K562 (cell line): ENCODE results near the gene DSP.

Experiments
- EP300 ChIP-seq: IDR thresholded peaks from 2 replicates; pipeline ENCODE4 v1.6.1; 2012; ENCODE audit warnings: low read length, improper control_type of control experiment
- KLF16 ChIP-seq: IDR thresholded peaks from 2 replicates; pipeline ENCODE4 v1.6.1; 2016; ENCODE audit warnings: antibody characterized with exemption
- RAD21 ChIP-seq, 2 experiments: fragments of 250-450 bp in 1 of 2; fragments of 450-650 bp in 1 of 2; sonication (Bioruptor Pico) in 1 of 2; formaldehyde crosslinking in 1 of 2; IDR thresholded peaks in 1 of 2; conservative IDR thresholded peaks in 1 of 2; 2 replicates each; pipeline versions ENCODE4 v1.4.0 to v1.8.0; 2020 to 2022; ENCODE audit warnings: mild to moderate bottlenecking in 2 of 2, moderate library complexity in 1 of 2
- SNRNP70 ChIP-seq: fragments of 200-400 bp; formaldehyde crosslinking; optimal IDR thresholded peaks from 2 replicates; pipeline ENCODE3; 2017; ENCODE audit warnings: low read depth, low read length
- ZFP36 ChIP-seq: fragments of 150-350 bp; IDR thresholded peaks from 2 replicates; pipeline ENCODE4 v1.6.1; 2018; ENCODE audit warnings: low read length, low read depth; ENCODE audit not compliant: partially characterized antibody
- ZNF830 ChIP-seq: fragments of 250-450 bp; sonication (Bioruptor Pico); IDR thresholded peaks from 2 replicates; pipeline ENCODE4 v1.5.0; 2021; ENCODE audit warnings: mild to moderate bottlenecking
- TF ChIP-seq, protein P1 (sequence below): fragments of 450-650 bp; conservative IDR thresholded peaks from 2 replicates; pipeline ENCODE4 v1.6.1; 2016; ENCODE audit warnings: missing genetic modification characterization, low read depth, mild to moderate bottlenecking, control low read depth, missing compliant biosample characterization
- TF ChIP-seq, protein P2 (sequence below): fragments of 200-800 bp; sonication (Bioruptor generic); IDR thresholded peaks from 2 replicates; pipeline ENCODE4 v1.6.1; 2016; ENCODE audit warnings: missing genetic modification characterization, missing compliant biosample characterization
- TF ChIP-seq, protein P3 (sequence below), 3 experiments: IDR thresholded peaks in 2 of 3; conservative IDR thresholded peaks in 1 of 3; 2 replicates each; pipeline ENCODE4 v1.5.1; 2011 to 2012; ENCODE audit warnings: low read length in 3 of 3, mild to moderate bottlenecking in 3 of 3, control low read depth in 2 of 3, improper control_type of control experiment in 1 of 3, inconsistent platforms in 1 of 3, low read depth in 1 of 3, mixed read lengths in 1 of 3, moderate library complexity in 1 of 3; ENCODE audit not compliant: insufficient read depth in 2 of 3

DNA sequence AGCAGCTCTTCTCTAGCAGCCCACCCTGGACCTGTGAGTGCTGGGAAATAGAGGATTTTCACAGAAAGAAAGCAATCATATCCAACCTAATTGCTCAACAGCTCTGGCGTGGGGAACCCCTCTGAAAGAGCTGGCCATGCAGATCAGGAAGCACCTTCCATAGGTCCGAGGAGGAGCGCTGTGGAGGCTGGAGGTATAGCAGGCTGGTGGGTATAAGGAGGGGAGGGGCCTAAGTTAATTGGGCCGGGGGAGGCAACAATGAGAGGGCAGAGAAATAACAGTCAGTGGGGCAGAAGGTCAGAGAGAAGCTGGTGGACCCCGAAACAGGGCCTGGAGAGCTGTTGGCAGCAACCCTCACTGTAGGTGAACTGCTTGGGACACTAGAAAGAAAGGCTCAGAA lies 89.3 kb downstream of the DSP start:
- TF ChIP-seq, protein P1, sequence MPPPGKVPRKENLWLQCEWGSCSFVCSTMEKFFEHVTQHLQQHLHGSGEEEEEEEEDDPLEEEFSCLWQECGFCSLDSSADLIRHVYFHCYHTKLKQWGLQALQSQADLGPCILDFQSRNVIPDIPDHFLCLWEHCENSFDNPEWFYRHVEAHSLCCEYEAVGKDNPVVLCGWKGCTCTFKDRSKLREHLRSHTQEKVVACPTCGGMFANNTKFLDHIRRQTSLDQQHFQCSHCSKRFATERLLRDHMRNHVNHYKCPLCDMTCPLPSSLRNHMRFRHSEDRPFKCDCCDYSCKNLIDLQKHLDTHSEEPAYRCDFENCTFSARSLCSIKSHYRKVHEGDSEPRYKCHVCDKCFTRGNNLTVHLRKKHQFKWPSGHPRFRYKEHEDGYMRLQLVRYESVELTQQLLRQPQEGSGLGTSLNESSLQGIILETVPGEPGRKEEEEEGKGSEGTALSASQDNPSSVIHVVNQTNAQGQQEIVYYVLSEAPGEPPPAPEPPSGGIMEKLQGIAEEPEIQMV (tag): no peak
- no peak for TF ChIP-seq RAD21 (CRISPR knock-in tag; conservative IDR thresholded peaks at IDR 0.05 in 1 of 2, IDR thresholded peaks at IDR 0.05 in 1 of 2)
- no peak for TF ChIP-seq SNRNP70
- TF ChIP-seq ZNF830 (CRISPR knock-in tag): no peak
- TF ChIP-seq EP300: no peak
- no peak for TF ChIP-seq ZFP36
- TF ChIP-seq, protein P2, sequence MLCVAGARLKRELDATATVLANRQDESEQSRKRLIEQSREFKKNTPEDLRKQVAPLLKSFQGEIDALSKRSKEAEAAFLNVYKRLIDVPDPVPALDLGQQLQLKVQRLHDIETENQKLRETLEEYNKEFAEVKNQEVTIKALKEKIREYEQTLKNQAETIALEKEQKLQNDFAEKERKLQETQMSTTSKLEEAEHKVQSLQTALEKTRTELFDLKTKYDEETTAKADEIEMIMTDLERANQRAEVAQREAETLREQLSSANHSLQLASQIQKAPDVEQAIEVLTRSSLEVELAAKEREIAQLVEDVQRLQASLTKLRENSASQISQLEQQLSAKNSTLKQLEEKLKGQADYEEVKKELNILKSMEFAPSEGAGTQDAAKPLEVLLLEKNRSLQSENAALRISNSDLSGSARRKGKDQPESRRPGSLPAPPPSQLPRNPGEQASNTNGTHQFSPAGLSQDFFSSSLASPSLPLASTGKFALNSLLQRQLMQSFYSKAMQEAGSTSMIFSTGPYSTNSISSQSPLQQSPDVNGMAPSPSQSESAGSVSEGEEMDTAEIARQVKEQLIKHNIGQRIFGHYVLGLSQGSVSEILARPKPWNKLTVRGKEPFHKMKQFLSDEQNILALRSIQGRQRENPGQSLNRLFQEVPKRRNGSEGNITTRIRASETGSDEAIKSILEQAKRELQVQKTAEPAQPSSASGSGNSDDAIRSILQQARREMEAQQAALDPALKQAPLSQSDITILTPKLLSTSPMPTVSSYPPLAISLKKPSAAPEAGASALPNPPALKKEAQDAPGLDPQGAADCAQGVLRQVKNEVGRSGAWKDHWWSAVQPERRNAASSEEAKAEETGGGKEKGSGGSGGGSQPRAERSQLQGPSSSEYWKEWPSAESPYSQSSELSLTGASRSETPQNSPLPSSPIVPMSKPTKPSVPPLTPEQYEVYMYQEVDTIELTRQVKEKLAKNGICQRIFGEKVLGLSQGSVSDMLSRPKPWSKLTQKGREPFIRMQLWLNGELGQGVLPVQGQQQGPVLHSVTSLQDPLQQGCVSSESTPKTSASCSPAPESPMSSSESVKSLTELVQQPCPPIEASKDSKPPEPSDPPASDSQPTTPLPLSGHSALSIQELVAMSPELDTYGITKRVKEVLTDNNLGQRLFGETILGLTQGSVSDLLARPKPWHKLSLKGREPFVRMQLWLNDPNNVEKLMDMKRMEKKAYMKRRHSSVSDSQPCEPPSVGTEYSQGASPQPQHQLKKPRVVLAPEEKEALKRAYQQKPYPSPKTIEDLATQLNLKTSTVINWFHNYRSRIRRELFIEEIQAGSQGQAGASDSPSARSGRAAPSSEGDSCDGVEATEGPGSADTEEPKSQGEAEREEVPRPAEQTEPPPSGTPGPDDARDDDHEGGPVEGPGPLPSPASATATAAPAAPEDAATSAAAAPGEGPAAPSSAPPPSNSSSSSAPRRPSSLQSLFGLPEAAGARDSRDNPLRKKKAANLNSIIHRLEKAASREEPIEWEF (CRISPR knock-in tag): no peak
- TF ChIP-seq, protein P3, sequence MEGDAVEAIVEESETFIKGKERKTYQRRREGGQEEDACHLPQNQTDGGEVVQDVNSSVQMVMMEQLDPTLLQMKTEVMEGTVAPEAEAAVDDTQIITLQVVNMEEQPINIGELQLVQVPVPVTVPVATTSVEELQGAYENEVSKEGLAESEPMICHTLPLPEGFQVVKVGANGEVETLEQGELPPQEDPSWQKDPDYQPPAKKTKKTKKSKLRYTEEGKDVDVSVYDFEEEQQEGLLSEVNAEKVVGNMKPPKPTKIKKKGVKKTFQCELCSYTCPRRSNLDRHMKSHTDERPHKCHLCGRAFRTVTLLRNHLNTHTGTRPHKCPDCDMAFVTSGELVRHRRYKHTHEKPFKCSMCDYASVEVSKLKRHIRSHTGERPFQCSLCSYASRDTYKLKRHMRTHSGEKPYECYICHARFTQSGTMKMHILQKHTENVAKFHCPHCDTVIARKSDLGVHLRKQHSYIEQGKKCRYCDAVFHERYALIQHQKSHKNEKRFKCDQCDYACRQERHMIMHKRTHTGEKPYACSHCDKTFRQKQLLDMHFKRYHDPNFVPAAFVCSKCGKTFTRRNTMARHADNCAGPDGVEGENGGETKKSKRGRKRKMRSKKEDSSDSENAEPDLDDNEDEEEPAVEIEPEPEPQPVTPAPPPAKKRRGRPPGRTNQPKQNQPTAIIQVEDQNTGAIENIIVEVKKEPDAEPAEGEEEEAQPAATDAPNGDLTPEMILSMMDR (IDR thresholded peaks at IDR 0.05 in 2 of 3, conservative IDR thresholded peaks at IDR 0.05 in 1 of 3; ENCODE audit: insufficient read depth in 2 of 3, low read depth in 1 of 3, low read length in 3 of 3): peak in 2 of 3 experiments; percentile 11 to 12; a peak in 1 of 6 replicates
- no peak for TF ChIP-seq KLF16
